ENCODE measurements around the gene COL23A1.
A peak's percentile ranks its signal among the peaks of the same experiment; 100 is the strongest.

COL23A1 gene

DNA sequence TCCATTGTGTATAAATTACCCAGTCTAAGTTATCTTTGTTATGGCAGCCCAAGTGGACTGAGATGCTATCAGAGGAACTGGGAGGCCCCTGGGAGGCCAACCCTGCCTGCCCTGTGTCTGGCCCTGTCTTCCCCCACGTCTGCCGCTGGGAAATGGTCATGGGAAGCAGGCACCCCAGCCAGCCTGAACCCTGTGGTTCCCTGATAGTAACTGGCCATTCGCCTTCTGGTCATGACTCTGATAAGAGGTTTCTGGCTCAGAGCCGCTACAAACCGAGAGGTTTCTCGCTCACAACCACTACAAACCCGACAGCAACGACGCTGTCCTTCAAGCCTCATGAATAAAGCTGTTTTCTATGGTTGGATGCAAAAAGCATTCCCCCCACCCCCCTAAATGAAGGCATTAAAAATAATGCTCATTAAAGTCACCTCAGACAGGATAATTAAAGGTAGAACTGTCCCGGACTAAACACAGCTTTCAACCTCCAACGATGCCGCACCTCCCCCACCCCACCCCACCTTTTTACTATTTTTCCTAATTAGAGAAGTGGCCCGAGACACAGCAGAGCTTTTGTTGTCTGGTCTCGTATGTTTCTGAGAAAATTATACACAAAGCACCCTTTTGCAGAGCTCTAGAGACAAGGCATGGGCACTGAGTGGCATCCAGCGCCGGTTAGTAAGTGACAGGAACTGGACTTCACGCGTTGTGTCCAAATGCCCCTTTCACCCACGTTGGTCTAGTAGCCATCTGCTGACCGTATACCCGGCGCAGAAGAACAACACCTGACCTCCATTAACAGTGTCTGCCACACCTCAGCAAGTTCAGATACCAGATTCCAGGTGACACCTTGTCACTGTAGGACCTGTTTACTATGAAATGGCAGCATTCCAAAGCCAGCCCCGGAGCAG lies 140.8 kb downstream of the COL23A1 start (continued):
- TF ChIP-seq ZNF433 (tag by site-specific recombination; IDR thresholded peaks at IDR 0.05; ENCODE audit: low read depth) (no peak), REPIN1 (tag by site-specific recombination; IDR thresholded peaks at IDR 0.05; ENCODE audit: low read depth) (no peak), ZNF664 (tag by site-specific recombination; IDR thresholded peaks at IDR 0.05) (no peak)
- TF ChIP-seq, protein P1, sequence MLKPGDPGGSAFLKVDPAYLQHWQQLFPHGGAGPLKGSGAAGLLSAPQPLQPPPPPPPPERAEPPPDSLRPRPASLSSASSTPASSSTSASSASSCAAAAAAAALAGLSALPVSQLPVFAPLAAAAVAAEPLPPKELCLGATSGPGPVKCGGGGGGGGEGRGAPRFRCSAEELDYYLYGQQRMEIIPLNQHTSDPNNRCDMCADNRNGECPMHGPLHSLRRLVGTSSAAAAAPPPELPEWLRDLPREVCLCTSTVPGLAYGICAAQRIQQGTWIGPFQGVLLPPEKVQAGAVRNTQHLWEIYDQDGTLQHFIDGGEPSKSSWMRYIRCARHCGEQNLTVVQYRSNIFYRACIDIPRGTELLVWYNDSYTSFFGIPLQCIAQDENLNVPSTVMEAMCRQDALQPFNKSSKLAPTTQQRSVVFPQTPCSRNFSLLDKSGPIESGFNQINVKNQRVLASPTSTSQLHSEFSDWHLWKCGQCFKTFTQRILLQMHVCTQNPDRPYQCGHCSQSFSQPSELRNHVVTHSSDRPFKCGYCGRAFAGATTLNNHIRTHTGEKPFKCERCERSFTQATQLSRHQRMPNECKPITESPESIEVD (tag by site-specific recombination; IDR thresholded peaks at IDR 0.05) = no peak

DNA sequence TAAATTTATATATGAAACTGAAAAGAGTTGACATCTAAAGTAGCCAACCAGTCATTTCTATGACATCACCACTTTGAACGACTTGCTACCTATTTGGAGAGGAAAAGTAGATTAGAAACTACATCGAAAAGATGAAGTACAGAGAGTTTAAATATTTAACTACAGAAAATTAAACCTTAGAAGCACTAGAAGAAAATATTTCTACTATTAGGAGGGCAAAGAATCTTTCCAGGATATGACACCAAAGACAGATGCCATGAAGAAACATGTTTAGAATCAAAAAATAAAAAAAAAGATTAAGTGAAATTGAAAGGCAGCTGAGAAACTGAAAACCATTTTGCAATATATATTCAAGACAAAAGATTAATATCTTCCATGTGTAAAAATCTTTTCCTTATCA lies 144.7 kb downstream of the COL23A1 start:
- ChIA-PET POLR2A (no interaction called here), CTCF (interaction anchor here (2.4 kb wide), 1 partner anchor 16 kb away, joined by 9 read pairs; no protein-coding TSS in a partner anchor)
- no peaks in the 10 kb centered on the region for H3K4me1 ChIP-seq (ENCODE audit: control insufficient read depth, insufficient read depth, low read length)
- H3K9me3 ChIP-seq (ENCODE audit: control insufficient read depth, insufficient read depth, low read depth, low read length) = no peaks in the 10 kb centered on the region
- H3K27ac ChIP-seq (ENCODE audit: extremely low read depth, low read depth, low read length) = no peak overlapping the region
- H3K36me3 ChIP-seq (ENCODE audit: control insufficient read depth in 2 of 2, insufficient read depth in 1 of 2, low read length in 2 of 2) = no peaks in the 10 kb centered on the region
- no peak for TF ChIP-seq ZNF561 (tag by site-specific recombination; IDR thresholded peaks at IDR 0.05; ENCODE audit: borderline replicate concordance)
- TF ChIP-seq, protein P2, sequence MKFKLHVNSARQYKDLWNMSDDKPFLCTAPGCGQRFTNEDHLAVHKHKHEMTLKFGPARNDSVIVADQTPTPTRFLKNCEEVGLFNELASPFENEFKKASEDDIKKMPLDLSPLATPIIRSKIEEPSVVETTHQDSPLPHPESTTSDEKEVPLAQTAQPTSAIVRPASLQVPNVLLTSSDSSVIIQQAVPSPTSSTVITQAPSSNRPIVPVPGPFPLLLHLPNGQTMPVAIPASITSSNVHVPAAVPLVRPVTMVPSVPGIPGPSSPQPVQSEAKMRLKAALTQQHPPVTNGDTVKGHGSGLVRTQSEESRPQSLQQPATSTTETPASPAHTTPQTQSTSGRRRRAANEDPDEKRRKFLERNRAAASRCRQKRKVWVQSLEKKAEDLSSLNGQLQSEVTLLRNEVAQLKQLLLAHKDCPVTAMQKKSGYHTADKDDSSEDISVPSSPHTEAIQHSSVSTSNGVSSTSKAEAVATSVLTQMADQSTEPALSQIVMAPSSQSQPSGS (tag by site-specific recombination; IDR thresholded peaks at IDR 0.05; ENCODE audit: low read depth) = peak; percentile 24; the same call in 1 of the 2 replicates
- no peak overlapping the region for H3K4me3 ChIP-seq (ENCODE audit: low read depth, low read length)

DNA sequence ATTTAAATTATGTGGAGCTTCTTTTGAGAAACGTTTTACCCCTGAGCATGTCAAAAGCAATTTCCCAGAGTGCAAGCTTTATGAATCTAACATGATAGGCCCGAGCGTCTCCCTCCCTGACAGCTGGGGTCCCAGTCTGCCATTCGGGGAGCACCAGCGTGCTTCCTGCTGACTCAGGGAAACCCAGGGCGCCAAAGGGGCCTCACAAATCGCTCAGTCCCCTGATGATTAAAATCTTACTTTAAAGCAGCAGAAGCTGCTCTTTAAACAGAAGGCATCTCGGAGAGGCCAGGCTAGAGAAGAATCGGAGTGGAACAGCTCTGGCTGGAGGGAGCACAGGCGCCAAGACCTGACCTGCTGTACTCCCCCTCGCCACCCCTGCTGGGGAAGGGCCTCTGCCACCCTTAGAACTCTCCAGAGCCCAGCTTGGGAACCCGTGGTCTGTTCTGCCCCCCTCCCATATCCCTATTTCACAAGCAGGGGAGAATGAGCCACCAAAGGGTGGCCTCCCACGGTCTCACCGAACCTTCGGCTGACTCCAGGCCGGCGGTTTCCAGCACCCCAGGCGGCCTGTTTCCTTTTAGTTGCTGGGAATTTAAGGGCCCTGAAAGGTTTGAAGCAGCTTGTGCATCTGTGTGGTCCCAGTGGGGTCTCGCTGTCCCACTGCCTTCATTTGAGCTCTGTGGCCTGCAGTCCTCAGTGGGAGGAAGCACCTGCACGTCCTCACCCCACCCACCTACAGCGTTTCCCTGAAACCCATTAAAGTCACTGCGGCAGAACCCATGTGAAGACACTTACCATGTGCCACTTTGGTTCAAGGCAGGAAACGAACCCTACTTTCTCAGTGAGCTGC lies 147.6 kb downstream of the COL23A1 start:
- no peak overlapping the region for H3K27ac ChIP-seq (ENCODE audit: extremely low read depth, low read depth, low read length)
- no peaks in the 10 kb centered on the region for H3K9me3 ChIP-seq (ENCODE audit: control insufficient read depth, insufficient read depth, low read depth, low read length)
- POLR2A ChIA-PET = no interaction called here
- TF ChIP-seq BCL11B (tag by site-specific recombination; IDR thresholded peaks at IDR 0.05; ENCODE audit: low read depth) = no peak
- TF ChIP-seq, protein P3, sequence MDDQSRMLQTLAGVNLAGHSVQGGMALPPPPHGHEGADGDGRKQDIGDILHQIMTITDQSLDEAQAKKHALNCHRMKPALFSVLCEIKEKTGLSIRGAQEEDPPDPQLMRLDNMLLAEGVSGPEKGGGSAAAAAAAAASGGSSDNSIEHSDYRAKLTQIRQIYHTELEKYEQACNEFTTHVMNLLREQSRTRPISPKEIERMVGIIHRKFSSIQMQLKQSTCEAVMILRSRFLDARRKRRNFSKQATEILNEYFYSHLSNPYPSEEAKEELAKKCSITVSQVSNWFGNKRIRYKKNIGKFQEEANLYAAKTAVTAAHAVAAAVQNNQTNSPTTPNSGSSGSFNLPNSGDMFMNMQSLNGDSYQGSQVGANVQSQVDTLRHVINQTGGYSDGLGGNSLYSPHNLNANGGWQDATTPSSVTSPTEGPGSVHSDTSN (CRISPR knock-in tag; IDR thresholded peaks at IDR 0.05) = no peak
- TF ChIP-seq, protein P4, sequence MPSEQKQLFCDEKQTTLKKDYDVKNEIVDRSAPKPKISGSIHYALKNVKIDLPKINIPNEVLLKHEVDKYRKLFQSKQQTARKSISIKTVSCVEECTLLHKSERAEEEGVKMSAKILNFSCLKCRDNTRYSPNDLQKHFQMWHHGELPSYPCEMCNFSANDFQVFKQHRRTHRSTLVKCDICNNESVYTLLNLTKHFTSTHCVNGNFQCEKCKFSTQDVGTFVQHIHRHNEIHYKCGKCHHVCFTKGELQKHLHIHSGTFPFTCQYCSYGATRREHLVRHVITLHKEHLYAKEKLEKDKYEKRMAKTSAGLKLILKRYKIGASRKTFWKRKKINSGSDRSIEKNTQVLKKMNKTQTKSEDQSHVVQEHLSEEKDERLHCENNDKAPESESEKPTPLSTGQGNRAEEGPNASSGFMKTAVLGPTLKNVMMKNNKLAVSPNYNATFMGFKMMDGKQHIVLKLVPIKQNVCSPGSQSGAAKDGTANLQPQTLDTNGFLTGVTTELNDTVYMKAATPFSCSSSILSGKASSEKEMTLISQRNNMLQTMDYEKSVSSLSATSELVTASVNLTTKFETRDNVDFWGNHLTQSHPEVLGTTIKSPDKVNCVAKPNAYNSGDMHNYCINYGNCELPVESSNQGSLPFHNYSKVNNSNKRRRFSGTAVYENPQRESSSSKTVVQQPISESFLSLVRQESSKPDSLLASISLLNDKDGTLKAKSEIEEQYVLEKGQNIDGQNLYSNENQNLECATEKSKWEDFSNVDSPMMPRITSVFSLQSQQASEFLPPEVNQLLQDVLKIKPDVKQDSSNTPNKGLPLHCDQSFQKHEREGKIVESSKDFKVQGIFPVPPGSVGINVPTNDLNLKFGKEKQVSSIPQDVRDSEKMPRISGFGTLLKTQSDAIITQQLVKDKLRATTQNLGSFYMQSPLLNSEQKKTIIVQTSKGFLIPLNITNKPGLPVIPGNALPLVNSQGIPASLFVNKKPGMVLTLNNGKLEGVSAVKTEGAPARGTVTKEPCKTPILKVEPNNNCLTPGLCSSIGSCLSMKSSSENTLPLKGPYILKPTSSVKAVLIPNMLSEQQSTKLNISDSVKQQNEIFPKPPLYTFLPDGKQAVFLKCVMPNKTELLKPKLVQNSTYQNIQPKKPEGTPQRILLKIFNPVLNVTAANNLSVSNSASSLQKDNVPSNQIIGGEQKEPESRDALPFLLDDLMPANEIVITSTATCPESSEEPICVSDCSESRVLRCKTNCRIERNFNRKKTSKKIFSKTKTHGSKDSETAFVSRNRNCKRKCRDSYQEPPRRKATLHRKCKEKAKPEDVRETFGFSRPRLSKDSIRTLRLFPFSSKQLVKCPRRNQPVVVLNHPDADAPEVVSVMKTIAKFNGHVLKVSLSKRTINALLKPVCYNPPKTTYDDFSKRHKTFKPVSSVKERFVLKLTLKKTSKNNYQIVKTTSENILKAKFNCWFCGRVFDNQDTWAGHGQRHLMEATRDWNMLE (tag by site-specific recombination; conservative IDR thresholded peaks at IDR 0.05; ENCODE audit: low read depth) = no peak
- TF ChIP-seq ZNF221 (tag by site-specific recombination; IDR thresholded peaks at IDR 0.05; ENCODE audit: borderline replicate concordance) = no peak
- H3K4me1 ChIP-seq (ENCODE audit: control insufficient read depth, insufficient read depth, low read length) = no peaks in the 10 kb centered on the region
- H3K4me3 ChIP-seq (ENCODE audit: low read depth, low read length) = no peak overlapping the region
- no peaks in the 10 kb centered on the region for H3K36me3 ChIP-seq (ENCODE audit: control insufficient read depth in 2 of 2, insufficient read depth in 1 of 2, low read length in 2 of 2)
- CTCF ChIA-PET = no interaction called here

Data from HEK293 (cell line).